Measurements from ENCODE around the gene DNAAF3. TPM values are rescaled to one million over a fixed set of nuclear protein-coding genes. Genes with fewer than 3 reads are reported as not detected.

Gene DNAAF3
- total RNA-seq, 1 donor from 2014 or later, result 10.4 TPM

- TF ChIP-seq CTCF (conservative IDR thresholded peaks at IDR 0.05), result no peak
- Mint-ChIP-seq H3K4me3 (peak within 1 kb of the TSS; percentile 91), H3K27ac (ENCODE audit: unreplicated experiment) (peak within 1 kb of the TSS; percentile 84), H3K9me3 (no peaks in the 10 kb centered on the region), H3K27me3 (ENCODE audit: low read depth) (peaks cover 87% of the 10 kb centered on the region), H3K36me3 (ENCODE audit: low read depth) (no peaks in the 10 kb centered on the region), H3K4me1 (peaks cover 15% of the 10 kb centered on the region)
- peak; percentile 47 for DNase-seq (ENCODE audit: low read depth, low spot score)
Observed at GRCh38 chr19:55179606-55180484, 13.4 kb upstream of the DNAAF3 start, which contains the start of gene SYT5. Gene SYT5, minus strand, starts transcription at chr19:55180289. Its CDS starts 1,248 bp downstream, at chr19:55179041.

GRCh38 chr19:55178781-55179599 is 12.6 kb upstream of the DNAAF3 start:
- no peaks in the 10 kb centered on the region for H3K36me3 Mint-ChIP-seq (ENCODE audit: low read depth)
- H3K4me1 Mint-ChIP-seq, result peaks cover 15% of the 10 kb centered on the region
- H3K4me3 Mint-ChIP-seq, result peak overlapping the region; percentile 91
- no peak for TF ChIP-seq CTCF (conservative IDR thresholded peaks at IDR 0.05)
- DNase-seq (ENCODE audit: low read depth, low spot score), result peak; percentile 86
- peak overlapping the region; percentile 84 for H3K27ac Mint-ChIP-seq (ENCODE audit: unreplicated experiment)
- peaks cover 91% of the 10 kb centered on the region for H3K27me3 Mint-ChIP-seq (ENCODE audit: low read depth)
- H3K9me3 Mint-ChIP-seq, result no peaks in the 10 kb centered on the region

- Mint-ChIP-seq H3K27ac (ENCODE audit: unreplicated experiment) (no peak overlapping the region), H3K4me3 (peak overlapping the region; percentile 57), H3K9me3 (no peaks in the 10 kb centered on the region), H3K4me1 (peaks cover 20% of the 10 kb centered on the region), H3K36me3 (ENCODE audit: low read depth) (peaks cover 3% of the 10 kb centered on the region), H3K27me3 (ENCODE audit: low read depth) (peaks cover 96% of the 10 kb centered on the region)
- no peak for TF ChIP-seq CTCF (conservative IDR thresholded peaks at IDR 0.05)
- no peak for DNase-seq (ENCODE audit: low read depth, low spot score)
Observed at GRCh38 chr19:55176076-55176475, 9.7 kb upstream of the DNAAF3 start.

- H3K9me3 Mint-ChIP-seq, result no peaks in the 10 kb centered on the region
Observed at GRCh38 chr19:55175117-55175867, 8.9 kb upstream of the DNAAF3 start.

More at GRCh38 chr19:55175117-55175867, 8.9 kb upstream of the DNAAF3 start:
- Mint-ChIP-seq H3K4me1 (peaks cover 20% of the 10 kb centered on the region), H3K27me3 (ENCODE audit: low read depth) (peaks cover 96% of the 10 kb centered on the region), H3K4me3 (peak overlapping the region; percentile 55), H3K36me3 (ENCODE audit: low read depth) (peaks cover 3% of the 10 kb centered on the region), H3K27ac (ENCODE audit: unreplicated experiment) (no peak overlapping the region)
- TF ChIP-seq CTCF (conservative IDR thresholded peaks at IDR 0.05), result no peak
- no peak for DNase-seq (ENCODE audit: low read depth, low spot score)
